ENCODE data around the gene DOCK1.

DOCK1 gene

DNA sequence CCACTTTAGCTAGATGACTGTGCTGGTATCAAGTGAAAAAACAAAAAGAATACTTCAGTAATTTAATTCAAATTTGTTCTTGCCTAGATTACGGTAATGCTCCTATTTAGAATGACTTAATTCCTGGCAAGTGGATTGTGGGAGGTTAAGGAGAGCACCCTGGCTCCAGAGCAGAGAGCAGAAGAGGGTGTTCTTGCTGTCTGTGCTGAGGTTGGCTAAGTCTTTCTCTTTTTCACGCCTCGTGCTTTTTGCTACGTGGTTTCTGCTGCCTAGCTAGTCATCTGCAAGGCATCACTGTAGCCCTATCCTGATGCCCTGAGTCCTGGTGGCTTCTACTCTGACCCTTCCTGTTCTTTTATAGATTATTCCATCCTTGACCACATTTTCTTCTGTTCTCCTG, 189.8 kb downstream of the DOCK1 start:
- DNase-seq = no peak

DNA sequence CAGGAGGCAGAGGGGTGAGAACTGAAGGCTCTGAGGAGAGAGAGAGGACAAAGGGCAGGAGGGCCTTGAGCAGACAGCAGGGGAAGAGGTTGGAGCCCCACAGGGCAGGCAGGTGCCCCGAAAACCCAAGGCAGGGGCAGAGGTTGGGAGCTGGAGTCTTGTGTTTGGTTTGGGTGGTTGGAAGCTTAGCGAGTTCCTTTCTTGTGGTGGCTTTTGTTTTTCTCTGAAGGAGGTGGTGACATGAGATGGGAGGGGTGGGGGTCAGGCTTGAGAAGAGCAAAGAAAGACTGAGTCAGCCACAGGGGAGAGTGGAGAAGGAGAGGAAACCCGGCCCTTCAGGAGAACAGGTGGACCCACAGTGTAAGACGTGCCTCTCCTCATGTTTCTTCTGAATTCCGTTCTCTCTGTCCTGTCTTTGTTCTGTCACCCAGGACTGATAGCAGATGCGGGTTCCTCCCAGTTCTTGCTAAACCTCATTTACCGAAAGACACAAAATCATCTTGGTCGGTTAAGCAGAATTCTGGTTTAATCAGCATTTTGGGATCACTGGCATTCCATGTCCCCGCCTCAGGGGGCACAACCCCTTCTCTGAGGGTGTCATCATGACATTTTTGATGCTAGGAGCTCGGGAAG, 195.9 kb downstream of the DOCK1 start:
- DNase-seq = no peak

GRCh38 chr10:127102176-127102575, 196.9 kb downstream of the DOCK1 start:
- DNase-seq = no peak

- no peak for DNase-seq
Observed at GRCh38 chr10:127115100-127115499, 209.9 kb downstream of the DOCK1 start.

GRCh38 chr10:127117125-127117524, 211.9 kb downstream of the DOCK1 start:
- DNase-seq = peak; percentile 85

- no peak for DNase-seq
Observed at GRCh38 chr10:127118034-127118433, 212.8 kb downstream of the DOCK1 start.

DNA sequence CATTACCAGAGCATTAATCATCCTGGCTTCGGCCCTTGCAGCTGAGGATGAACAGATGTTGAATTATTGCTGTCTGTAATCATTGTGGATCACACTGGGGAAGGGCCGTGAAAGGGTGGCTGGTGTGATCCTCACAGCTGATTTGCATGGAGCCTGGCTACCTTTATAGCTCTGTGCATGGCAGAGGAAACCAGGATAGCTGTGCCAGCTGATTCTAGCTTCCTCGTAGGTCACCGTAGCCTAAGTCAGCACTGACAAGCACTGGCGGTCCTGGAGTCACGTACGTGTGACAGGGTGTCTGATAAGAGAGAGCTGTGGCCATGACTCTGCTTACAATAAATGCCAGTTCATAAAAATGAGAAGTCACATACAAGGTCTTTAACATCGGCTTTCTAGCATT, 214.7 kb downstream of the DOCK1 start:
- DNase-seq = no peak

DNA sequence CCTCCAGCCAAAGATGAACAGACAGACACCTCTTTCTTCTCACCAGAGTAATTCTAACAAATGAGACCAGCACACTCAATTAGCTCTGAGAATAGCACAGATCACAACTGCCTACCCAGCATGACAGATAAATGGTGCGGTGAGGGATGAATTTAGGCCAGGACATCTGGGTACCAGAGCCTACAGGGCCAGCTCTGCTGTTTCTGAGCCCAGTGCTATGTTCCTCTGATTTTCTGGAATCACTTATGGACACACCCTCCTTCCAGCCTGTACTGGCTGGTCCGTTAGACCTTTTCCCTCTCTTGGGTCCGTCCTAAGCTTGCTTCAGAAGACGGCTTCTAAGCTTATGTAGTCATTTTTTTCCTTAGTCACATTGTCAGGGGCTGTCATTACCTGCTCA, 217.6 kb downstream of the DOCK1 start:
- no peak for DNase-seq

- no peak for DNase-seq
Observed at GRCh38 chr10:127123626-127124025, 218.4 kb downstream of the DOCK1 start.

GRCh38 chr10:127125331-127125730, 220.1 kb downstream of the DOCK1 start:
- no peak for DNase-seq

- no peak for DNase-seq
Observed at GRCh38 chr10:127127822-127128221, 222.6 kb downstream of the DOCK1 start.

GRCh38 chr10:127129104-127129503, 223.9 kb downstream of the DOCK1 start:
- no peak for DNase-seq

DNA sequence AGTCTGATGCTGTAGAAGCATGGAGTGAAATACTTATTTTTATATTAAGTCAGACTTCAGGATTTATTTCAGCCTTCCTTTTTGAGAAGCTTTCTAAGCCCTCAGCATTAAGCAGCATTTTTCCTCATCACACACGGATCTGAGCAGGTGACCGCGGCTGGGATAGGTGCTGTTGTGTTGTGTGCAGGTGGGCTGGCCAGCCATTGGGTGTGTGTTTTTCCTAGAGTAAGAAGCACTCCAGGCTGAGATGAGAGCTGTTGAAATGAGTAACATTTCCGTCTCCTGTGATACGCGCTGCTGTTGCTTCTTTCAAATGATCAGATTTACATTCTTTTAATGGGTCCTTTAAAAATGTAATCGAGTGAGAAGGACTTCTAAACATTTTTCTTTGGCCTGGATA, 227.2 kb downstream of the DOCK1 start:
- no peak for DNase-seq

DNA sequence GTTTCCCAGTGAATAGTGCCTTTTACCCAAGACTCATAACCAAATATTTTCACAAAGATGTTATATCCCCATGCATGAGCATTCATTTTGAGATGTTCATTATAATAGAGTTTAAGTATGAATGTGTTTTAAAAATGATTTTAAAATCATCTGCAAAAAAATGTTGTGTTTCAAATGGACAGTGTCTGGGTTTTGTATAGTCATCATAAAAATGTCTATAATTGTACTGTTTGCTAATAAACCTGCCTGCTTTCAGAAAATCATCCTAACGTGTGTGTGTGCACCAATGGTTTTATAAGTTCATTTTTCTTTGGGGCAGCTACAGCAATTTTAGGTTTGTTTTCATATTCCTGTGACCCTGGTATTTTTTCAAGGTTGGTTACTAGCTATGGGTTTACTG, 228.0 kb downstream of the DOCK1 start:
- DNase-seq = no peak

GRCh38 chr10:127133672-127134500, 228.7 kb downstream of the DOCK1 start:
- no peak for DNase-seq

DNA sequence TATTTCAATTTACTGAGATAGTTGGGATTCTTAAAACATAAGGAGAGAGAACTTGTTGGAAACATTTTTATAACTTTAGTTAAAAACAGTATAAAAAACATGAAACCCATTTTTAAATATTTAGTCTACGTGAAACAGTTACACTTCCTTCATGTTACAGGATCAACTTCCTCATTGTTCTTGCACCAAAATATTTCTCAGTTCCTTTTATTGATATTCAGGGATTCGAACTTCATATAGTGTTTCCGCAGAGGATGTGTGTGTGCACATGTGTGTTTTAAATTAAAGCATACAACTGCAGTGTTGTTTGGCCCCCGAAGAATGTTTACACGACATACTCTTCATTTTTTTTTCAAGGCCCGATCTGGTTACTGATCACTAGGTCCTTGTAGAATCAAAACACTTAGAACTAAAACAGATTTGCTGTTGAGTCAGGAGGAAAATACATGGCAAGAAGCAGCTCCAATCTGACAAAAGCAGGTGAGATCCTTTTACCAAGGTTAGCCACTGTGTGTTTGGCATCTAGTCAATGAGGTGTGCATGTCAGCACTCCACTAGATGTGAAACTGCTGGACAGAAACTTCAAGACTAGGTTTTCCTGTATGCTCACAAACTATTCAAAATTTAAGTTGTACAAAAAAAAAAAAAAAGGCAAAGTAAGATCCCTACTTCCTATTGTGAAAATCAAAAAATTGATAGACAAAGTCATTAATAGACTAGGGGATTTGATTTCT, 230.8 kb downstream of the DOCK1 start:
- DNase-seq = no peak

DNA sequence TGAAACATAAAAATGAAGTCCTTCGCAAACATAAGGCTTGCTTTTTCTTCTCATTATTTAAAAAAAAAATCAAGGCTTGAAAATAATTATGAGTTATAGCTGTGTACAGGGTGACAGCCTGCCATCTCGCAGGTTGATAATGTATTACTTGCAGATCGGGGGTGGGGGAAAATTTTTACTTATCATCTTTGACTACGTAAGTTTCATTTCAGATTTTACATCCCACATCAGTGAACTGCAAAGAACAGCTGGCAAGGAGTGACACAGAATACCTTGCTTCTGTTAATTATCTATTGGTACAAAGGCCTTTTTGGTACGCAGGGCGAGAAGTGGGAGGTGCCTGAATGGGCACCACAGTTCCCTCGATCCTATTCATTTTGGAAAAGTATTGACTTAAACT, 232.2 kb downstream of the DOCK1 start:
- no peak for DNase-seq

DNA sequence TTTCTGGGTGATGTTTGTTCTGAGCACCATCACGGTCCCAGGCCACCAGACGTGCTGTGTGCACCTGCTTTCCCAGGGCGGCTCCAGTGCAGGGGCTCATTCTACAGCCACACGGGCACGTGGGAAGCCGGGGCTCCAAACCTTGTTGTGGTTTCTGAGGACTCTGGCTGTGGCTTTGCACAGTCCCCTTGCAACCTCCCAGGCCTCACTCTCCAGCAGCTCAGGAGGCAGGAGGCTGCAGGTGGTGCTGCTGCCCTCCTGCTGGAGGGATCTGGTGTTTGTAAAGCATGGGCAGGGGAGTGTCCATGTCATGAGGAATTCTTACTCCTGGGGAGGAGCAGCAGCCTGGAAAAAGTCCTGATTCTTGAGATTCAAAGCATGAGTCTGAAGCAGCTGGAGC, 236.9 kb downstream of the DOCK1 start:
- no peak for DNase-seq

DNA sequence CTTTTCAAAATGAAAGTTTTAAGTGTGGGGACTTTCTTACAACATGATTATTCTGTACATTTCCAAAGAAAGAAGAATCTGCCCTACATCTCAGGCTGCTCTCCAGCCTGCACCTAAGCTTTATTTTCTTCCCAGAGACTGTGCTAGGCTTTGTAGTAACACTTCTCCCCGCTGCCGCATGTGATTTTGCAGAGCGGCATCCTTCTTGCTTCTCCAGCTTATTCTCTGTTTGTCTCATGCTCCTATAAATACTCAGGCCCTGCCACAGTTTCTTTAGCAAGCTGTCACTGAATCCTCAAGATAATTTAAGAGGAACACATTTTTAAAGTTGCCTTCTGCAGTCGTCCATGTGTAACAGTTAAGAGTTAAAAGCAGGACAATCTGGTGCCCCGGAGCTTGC, 237.6 kb downstream of the DOCK1 start:
- DNase-seq = no peak

DNA sequence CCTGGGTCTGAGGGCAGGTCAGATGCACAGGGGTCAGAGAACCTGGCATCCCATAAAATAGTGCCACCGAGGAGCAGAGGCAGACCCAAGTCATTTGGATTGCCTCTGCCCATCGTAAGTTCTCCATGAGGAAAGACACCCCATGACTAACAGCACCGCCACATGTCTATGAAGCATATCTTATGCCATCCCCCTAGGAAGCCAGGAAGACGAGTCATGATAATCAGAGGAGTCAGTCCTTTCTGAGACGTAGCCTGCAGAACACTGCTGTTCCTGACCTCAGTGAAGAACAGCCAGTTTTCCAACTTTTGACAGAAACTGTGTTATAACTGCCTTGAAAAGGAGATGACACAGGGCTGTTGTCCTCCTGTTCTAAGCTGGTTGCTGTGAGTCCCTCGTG, 239.9 kb downstream of the DOCK1 start:
- no peak for DNase-seq

DNA sequence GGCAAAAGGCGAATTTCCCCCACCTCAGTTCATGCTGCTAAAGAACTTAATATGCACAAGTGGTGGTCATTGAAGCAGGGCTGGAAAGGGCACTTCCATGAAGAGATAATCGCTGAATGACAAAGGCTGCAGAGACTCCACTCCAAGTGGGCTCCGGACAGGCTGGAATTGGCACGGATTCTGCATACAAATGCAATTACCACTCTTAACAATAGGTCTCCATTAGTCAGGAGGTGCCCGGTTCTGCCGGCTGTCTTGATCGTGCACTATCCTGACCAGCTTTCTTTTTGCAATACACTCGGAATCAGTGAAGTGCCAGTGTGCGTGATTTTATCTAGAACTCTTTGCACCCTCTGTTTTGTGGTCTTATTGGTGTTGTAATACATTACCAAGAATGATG, 241.4 kb downstream of the DOCK1 start:
- no peak for DNase-seq

DNA sequence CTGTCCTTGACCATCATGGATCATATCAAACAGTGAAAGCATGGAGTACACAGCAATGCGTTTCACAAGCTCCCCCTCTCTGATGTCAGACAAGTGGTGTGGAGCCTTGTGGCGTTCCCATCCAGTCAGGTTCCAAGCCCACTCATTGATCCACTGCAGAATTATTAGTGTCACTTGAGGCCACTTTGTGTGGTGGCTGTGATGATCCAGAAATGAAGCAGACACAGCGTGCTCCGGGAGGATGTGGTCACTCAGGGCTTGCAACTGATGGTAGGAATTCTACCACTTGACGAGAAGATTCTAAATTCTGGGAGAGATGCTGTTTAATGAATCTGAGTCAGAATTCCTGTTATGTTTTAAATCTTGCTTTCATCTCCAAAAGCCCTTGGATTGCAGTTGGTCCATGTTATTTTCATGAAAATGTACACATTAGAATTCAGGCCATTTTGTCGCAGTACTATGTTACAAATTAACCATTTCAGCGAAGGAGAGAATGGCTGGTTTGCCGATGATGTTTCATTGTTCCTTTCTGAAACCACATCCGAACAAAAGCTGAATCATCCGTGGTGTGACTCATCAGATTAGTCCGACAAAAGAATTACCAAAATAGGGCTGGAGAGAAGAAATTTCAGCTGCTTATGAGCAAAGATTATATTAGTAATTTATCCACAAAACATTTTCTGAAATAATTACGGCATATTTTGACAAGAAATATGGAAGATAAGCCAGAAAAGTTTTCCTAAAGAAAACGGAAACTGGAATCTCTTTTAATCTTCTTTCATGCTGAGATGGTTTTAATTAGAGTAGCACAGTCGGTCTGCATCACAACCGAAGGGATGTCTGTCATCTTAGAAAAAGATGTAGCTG, 243.1 kb downstream of the DOCK1 start:
- DNase-seq = no peak

DNA sequence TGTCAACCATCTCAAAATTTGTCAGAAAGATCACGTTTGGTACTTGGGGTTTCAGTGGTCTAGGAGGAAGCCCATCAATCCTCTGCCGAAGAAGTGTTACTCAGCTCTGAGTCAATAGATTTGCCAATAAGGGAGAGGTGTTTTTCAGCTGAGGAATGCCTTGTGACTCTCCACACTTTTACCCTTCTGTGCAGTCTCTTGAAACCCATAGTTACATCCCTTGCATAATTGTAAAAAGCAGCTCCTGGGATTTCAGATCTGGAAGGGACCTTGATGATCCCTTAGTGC, 243.6 kb downstream of the DOCK1 start:
- DNase-seq = no peak

Data from eye (tissue), 1 donor.